Measurements from ENCODE around the gene UBQLN1.
"Not testable (repeated sequence)": the region's sequence is repeated elsewhere in the genome, so short reads cannot be mapped to it uniquely, and the experiment has no call there.

The UBQLN1 gene

DNA sequence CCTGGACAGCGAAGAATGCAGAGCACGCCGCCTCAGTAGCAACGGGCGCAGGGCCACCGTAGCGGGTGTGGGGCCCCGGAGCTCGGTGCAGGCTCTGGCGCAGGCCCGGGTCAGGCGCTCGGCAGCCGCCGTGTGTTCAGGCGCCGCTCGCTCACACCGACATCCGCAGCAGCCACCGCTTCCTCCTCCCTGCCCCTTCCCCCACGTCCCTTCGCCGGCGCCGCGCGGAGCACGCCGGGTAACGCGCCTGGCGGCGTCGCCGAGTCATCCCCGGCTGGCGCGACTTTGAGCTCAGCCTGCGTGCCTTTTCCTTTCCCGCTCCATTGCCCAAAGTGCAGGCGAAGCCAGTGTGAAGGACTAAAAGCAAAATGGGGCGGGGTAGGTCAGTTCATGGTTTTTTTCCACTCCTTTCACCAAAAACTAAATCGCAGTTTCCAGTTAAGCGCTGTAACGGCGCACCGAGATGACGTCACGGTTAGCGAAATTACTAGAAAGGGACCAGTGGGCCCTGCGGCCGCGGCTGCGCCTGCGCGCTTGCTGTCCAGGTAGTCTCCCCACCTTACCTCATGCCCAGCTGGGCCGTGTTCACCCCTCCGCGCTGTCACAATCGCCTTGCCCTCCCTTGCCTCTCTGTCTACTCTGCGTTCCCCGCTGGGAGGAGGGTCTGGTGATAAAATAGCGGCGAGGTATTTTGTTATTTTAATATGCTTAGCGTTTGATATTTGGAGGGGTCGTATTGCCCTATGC lies at the start of gene UBQLN1:
Gene UBQLN1 (minus strand): TSS at position 191 of the 747 bp plus-strand sequence. CDS start 279 bp downstream, outside the sequence.
- peak; percentile 88 to 90 for DNase-seq (ENCODE audit: low read depth in 2 of 2)

DNA sequence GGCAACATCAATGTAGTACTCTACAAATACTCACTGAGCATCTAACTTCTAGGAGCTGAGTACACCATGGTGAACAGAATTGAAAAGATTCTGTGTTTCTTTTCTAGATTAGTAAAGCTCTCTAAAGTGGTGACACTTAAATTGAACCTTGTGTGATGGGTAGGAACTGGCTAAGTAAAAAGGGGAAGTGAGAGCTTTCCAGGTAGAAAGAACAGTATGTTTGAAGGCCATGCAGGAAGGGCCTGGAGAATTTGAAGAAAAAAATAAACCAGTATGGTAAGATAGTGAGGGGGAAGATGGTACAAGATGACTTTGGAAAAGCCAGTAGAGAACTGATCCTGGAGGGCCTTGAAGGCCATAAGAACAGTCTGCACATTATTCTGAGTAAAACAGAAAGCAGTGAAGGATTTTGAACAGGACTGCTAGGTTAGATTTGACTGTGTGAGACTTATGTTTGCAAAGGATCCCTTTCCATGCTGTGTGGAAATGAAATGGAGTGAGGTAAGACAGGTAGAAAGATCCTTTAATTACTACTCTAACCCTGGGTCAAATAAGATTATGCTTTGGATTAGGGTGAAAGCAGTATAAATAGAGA lies 46.7 kb upstream of the UBQLN1 start:
- no peak for DNase-seq (ENCODE audit: low read depth in 2 of 2)

DNA sequence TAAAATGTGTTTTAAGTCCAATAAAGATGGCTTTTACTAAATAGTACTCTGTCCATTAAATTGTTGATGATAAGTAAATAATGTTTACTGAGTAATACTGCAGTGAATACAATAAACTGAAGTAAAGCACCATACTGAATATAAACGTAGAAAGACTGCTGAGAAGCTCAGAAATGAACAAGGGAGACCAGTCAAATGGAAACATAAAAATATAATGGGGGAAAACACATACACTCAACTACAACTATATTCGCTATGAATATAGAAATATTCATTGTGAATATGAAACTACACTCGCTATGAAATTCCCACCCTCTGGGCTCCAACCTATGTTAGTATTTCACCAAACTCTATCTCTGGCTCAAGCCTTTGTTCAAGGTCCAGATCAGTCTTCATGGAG lies 41.9 kb upstream of the UBQLN1 start:
- DNase-seq (ENCODE audit: low read depth in 2 of 2), result no peak

DNA sequence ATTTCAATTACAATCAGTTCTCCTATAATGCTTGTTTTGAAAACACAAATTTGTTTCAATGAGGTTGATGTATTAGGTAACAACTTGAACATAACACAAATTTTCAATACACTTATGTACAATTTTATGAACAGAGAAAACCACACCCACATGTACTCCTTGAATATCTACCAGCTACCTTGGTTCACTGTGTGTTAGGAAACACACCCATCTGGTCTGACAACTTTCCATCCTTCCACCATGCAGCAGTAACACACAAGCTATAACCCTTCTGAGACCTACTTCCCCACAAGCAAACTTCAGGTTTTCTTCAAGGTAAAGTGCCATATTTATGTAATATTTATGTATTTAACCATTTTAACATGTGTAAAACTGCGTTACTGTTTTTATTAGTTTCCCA lies 36.4 kb upstream of the UBQLN1 start:
- no peak for DNase-seq (ENCODE audit: low read depth in 2 of 2)

DNA sequence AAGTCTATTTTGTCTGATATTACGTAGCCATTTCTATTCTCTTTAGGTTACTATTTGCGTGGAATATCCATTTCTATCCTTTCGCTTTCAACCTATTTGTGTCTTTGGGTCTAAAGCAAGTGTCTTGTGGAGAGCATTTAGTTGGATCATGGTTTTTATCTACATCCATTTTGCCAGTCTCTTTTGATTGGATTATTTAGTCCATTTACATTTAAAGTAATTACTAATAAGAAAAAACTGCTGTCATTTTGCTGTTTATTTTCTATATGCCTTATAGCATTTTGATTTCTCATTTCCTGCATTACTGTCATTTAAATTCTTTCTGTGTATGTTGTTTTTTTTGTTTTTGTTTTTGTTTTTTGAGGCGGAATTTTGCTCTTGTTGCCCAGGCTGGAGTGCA lies 26.0 kb upstream of the UBQLN1 start:
- no peak for DNase-seq (ENCODE audit: low read depth in 2 of 2)

DNA sequence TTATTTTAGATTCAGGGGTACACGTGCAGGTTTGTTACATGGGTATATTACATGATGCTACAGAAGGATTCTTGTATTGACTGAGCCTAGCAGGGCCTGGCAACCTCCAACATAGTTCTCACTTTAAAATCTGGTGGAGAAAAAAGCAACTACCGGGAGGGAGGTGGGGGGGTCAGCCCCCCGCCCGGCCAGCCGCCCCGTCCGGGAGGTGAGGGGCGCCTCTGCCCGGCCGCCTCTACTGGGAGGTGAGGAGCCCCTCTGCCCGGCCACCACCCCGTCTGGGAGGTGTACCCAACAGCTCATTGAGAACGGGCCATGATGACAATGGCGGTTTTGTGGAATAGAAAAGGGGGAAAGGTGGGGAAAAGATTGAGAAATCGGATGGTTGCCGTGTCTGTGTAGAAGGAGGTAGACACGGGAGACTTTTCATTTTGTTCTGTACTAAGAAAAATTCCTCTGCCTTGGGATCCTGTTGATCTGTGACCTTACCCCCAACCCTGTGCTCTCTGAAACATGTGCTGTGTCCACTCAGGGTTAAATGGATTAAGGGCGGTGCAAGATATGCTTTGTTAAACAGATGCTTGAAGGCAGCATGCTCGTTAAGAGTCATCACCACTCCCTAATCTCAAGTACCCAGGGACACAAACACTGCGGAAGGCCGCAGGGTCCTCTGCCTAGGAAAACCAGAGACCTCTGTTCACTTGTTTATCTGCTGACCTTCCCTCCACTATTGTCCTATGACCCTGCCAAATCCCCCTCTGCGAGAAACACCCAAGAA lies 21.0 kb upstream of the UBQLN1 start:
- DNase-seq (ENCODE audit: low read depth in 2 of 2), result not testable (repeated sequence)

DNA sequence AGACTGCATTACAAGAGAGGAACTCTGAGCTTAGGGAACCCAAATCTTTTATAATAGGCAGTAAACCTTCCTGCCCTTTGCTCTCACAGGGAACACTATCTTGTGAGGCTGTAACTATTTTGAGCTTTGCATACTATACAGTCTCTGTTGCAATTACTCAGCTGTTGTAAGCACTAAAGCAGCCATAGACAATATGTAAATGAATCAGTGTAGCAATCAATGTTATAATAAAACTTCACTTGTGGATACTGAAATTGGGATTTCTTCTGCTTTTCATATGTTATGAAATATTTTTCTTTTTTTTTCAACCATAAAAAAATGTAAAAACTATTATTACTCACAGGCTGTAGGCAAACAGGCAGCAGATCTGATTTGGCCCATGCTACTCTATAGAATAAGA lies 16.7 kb upstream of the UBQLN1 start:
- no peak for DNase-seq (ENCODE audit: low read depth in 2 of 2)

DNA sequence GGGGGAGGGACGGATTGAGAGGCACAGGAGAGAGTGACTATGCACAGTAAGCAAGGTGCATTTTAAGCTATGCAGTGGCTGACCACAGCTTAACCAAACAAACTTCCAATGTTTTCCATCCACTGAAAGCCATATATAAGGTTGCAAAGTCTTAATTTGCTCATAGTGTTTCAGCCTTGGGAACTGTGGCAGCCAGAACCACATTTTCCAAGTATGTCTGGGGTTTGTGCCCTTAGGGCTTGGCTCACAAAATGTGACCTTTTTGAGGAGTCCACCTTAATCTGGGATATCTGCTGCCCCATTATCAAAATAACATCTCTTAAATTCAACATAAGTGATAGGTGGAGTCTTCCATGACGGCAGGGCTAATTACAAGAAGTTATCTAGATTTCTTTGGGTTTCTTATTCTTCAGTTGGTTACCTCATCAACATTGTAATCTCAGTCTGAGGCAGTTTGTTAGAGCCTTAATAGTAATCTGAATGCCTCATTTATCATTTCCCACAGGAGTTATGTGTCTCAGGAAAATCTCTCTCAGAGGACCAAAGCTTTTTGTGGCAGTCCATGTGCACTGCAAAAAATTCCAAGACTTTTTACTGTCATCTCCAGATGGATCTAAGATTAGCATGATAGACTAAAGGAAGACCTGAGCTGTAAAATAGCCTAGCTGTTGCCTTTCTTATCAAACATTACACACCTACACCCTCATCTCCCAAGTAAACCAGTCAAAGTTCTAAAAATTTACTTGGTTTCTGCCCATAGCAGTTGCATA lies 15.2 kb upstream of the UBQLN1 start:
- DNase-seq (ENCODE audit: low read depth in 2 of 2), result no peak

DNA sequence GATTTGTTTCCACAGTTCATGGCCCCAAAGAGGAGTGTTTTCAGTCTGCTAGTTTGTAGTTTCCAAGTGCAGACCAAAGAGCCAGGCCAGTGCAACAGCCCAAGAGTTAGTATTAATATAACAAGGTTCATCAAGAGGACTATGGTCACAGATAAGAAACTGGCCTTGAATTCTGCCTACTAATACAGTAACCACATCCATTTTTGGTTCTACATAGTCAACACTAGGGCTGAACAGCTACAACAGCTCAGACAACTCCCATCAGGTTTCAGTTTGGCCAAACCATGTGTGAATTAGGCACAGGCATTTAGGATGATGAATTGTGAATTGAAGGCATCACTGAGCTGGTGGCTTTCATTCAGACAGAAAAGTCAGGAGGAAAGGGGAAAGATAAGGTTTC lies 13.8 kb upstream of the UBQLN1 start:
- no peak for DNase-seq (ENCODE audit: low read depth in 2 of 2)

DNA sequence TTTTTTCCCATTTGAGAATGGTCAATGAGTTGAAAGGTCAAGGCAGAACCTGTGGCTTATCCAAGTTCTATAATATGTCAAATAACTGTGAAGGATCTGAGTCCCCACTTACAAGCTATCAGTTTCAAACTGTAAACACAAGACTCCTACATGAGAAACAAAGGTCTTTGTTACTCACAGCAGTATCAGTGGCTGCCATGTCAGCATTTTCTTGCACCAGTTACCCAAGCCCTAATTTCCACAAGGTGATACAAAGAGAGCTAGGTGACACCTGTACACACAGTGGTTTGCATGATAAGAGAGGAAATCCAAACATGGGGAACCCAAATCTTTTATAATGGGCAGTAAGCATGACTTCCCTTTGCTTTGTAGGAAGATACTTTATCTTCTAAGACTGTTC lies 8.0 kb upstream of the UBQLN1 start:
- DNase-seq (ENCODE audit: low read depth in 2 of 2), result no peak

DNA sequence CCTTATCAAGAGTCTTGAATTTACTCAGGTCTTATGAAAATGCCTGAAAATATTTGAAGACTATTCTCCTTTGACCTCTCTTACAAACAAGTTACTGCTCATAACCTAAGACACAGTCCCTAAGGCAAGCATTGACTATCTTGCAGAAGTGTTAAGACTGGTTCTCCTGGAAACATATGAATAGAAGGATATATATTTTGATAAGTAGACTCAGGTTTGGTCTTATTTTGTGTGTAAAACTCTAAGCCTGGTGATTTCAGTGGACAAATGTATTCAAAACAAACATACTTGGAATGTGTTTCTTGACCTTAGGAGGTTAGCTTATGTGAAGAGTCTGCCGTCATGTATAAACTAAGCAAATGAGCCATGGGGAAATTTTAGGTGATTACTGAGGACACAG lies 7.5 kb upstream of the UBQLN1 start:
- no peak for DNase-seq (ENCODE audit: low read depth in 2 of 2)

DNA sequence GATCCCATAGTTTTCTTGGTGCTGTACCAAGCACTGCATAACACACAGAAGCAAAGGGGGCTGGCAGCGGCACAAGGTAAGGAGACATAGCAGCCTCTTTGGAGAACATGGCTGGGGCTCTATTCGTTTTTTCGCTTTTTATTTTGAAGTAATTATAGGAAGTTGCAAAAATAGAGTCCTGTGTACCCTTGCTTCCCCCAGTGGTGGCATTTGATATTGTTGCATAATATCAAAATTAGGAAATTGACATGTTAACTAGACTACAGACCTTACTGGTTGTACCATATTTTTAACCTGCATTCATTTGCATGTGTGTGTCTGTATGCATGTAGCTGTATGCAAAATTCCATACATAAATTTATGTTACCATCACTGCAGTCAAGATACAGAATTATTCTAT lies 6.6 kb upstream of the UBQLN1 start:
- DNase-seq (ENCODE audit: low read depth in 2 of 2), result no peak

DNA sequence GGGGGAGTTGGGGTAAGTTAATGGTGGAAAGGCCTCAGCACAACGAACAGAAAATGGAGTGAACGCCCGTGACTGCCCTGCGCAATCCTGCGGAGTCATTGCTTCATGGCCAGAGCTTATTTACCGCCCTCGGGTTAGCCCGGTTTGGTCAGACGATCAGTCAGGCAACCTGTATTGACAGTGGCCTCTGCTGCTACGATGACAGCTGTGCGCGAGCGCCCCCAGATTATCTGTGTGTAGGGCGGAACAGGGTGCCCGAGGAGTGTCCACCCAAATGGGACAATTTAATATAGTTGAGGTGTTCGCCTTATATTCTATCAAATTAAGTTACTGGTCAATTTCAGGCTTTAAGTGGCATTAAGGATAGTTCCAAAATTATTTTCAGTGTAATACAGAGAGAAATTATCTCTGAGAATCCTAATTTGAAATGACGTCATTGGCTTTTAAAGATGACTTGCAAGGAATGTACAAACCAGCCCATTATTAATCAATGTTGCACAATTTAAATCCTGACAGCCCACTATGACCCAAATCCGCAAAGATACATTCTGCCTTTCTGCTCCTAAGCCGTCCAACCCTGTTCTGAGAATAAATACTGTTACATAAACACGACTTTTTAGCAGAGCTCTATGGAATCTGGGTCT lies 879 bp upstream of the UBQLN1 start:
- peak; percentile 35 to 49 for DNase-seq (ENCODE audit: low read depth in 2 of 2)

DNA sequence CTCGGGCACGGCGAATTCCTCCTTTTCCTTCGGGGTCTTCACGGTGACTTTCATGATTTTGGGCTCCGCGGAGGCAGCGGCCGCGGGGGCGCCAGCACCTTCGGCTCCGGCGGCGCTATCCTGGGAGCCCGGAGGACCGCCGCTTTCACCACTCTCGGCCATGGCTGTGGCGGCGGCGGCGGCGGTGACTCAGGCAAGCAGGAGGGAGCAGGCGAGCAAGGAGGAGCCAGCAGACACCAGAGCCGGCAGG lies 315 bp downstream of the UBQLN1 start:
- peak in 1 of 2 donors; percentile 48 for DNase-seq (ENCODE audit: low read depth in 2 of 2)

DNA sequence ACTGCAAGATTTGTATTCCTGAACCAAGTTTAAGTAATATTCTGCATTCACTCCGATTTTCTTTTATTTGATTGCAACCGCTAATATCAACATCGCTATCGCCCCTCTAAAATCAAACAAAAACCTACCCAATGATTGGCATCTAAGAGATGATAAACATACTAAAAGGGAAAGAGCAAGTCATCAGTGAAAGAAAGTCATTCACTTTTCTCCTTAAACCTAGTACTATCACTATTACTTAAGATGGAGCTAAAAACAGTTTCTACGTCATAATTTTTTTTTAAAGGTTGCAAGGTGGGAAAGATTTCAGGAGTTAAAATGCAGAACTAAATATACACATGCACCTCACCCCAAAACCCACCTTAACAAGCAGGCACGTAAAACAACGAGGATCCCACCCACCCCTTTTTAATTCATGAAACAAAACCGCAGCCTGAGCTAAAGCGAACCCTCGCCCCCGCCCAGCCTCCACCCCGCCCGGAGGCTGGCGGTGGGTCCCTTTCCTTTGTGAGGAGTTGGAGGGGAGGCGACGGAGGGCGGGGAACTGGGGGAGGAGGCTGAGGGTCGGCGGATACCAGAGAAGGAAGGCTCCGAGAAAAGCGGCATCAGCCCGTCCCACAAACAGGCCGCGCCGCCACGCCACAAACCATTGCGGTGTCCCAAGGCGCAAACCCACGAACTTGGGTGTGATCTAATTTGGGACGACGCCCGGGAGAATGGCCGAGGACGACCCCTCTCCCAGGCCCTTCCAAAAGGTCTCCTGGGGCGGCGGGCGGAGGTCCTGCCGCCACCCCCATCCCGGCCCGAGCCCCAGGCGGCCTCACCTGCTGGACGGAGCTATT lies 861 bp downstream of the UBQLN1 start:
- DNase-seq (ENCODE audit: low read depth in 2 of 2), result peak; percentile 68 to 76

DNA sequence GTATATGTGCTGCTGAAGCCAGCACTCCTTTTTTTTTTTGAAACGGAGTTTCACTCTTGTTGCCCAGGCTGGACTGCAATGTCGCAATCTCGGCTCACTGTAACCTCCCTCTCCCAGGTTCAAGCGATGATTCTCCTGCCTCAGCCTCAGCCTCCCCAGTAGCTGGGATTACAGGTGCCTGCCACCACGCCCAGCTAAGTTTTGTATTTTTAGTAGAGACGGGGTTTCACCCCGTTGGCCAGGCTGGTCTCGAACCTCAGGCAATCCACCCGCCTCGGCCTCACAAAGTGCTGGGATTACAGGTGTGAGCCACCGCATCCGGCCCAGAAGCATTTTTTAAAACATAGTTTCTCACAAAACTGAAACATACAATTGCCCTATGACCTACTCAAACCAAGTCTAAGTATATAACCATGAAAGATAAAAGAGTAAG lies 2.5 kb downstream of the UBQLN1 start:
- DNase-seq (ENCODE audit: low read depth in 2 of 2), result not testable (repeated sequence)

DNA sequence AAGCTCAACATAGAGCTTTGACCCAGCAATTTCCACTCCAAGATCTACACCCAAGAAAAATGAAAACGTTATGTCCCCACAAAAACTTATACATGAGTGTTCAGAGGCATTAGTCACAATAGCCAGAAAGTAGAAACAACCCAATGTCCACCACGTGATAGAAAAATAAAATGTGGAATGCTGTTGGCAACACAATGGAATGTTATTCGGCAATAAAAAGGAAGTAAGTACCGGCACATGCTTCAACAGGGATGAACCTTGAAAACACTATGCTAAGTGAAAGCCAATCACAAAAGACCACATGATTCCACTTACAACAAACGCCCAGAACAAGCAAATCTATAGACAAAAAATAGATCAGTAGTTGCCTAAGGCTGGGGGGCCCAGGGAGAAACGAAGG lies 6.0 kb downstream of the UBQLN1 start:
- DNase-seq (ENCODE audit: low read depth in 2 of 2), result no peak

DNA sequence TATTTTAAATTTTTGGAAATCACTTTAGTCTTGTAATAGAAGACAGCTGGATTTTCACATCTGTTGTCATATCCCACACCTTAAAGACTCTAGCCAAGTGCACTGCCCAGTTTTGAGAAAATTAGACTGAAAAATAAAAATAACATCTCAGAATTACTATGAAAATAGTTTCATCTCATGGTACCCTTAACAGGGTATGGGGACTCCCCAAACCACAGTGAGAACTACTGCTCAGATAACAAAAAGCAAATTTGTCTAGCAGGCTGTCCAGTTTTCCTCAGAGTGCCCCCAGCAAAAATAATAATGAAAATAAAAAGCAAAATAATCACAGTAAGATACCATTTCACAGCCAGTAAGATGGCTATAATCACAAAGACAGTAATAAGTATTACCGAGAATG lies 6.5 kb downstream of the UBQLN1 start:
- no peak for DNase-seq (ENCODE audit: low read depth in 2 of 2)

DNA sequence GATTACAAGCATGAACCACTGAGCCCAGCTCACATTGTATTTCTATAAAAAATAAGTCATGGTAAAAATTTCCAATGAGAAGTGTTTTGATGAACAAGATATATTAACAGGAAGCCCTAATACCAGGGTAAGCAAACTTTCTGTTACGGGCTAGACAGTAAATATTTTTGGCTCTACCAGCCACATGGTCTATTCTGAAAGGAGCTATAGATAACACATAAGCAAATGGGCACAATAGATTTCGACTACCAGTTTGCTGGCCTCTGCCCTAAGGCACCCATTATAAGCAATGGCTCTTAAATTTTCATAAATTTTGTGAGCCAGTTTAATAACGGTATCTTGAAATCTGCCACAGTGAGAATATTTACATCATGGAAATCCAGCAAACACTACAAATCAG lies 8.1 kb downstream of the UBQLN1 start:
- DNase-seq (ENCODE audit: low read depth in 2 of 2), result no peak

DNA sequence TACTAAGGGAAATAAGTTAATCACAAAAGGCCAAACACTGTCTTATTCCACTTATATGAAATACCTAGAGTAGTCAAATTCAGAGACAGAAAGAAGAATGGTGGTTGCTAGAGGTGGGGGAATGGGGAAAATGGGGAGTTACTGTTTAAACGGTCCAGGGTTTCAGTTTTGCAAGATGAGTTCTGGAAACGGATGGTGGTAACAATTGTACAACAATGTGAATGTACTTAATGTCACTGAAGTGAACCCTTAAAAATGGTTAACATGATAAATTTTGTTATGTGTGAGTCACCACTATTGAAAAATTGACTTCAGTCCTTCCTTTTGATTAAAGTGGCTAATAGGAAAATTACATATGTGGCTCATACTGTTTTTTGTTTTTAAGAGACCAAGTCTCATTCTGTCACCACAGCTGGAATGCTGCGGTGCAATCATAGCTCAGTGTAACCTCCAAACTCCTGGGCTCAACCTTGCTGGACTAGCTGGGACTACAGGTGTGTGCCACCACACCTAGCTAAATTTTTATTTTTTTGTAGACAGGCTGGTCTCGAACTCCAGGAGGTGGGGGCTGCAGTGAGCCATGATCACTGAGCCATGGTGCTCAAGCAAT lies 8.7 kb downstream of the UBQLN1 start:
- DNase-seq (ENCODE audit: low read depth in 2 of 2), result no peak

DNA sequence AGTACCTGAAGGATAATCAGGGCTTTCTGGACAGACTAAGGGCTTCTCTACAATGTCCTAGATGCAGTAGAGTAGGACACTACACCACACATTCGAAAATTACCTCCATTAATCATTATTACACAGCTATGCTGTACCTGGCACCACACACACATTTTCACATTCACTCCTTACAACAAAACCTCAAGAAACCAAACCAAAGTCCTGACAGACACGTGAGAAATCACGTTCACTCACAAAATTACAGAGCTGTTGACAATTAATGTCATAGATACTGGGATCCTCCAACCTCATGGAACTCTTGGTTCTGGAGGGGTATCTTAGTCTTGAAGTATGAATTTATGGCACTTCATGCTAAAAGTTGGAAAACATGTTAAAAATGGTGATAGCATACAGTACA lies 16.3 kb downstream of the UBQLN1 start:
- no peak for DNase-seq (ENCODE audit: low read depth in 2 of 2)

Measured in stimulated activated CD8-positive, alpha-beta memory T cell treated with anti-CD3 and anti-CD28 coated beads, Interleukin-7, amount 100 ng/mL, for 4 hours (primary cell).